ENCODE measurements around the gene PSMC3. TPM values are rescaled to one million over a fixed set of nuclear protein-coding genes. Genes with fewer than 3 reads are reported as not detected.

Gene PSMC3
- total and polyA plus RNA-seq, 2 donors (not counting 1 experiment from before 2014, with no cell fraction given): 36.7 to 62.7 TPM

- ATAC-seq (ENCODE audit: low read depth): no peak
- 83% methylated on average over 12 of the region's 12 CpGs for WGBS (ENCODE audit: insufficient coverage)
- H2AFZ ChIP-seq (ENCODE audit: insufficient read depth, low read depth, low read length, poor library complexity, severe bottlenecking): no peak overlapping the region
- H3K79me2 ChIP-seq (ENCODE audit: control insufficient read depth, insufficient read depth, low read length): no peaks in the 10 kb centered on the region
- H3K27ac ChIP-seq (ENCODE audit: low read length in 2 of 2): peak overlapping the region in 1 of 2 donors; percentile 30
- peaks cover 0 to 17% of the 10 kb centered on the region in 2 experiments for H3K36me3 ChIP-seq (replicated peaks in 1 of 2; ENCODE audit: control extremely low read depth in 1 of 2, control insufficient read depth in 1 of 2, extremely low read depth in 1 of 2, insufficient read depth in 2 of 2, low read length in 1 of 2)
- no peaks in the 10 kb centered on the region for H3K27me3 ChIP-seq (replicated peaks in 1 of 4; ENCODE audit: control extremely low read depth in 1 of 4, control insufficient read depth in 3 of 4, insufficient read depth in 4 of 4, low read length in 3 of 4)
- H3K4me3 ChIP-seq (ENCODE audit: control extremely low read depth in 1 of 5, extremely low read depth in 1 of 5, insufficient read depth in 1 of 5, low read depth in 2 of 5, low read length in 4 of 5): no peak overlapping the region
- H4K20me1 ChIP-seq (ENCODE audit: control insufficient read depth, insufficient read depth, low read length, poor library complexity, severe bottlenecking): no peaks in the 10 kb centered on the region
- CTCF ChIA-PET: interaction anchor here (0.7 to 19.1 kb wide), 24 partner anchors 8 to 443 kb away, joined by 3 to 345 read pairs (median 10); partner anchors contain the start of genes ACP2, ARFGAP2, DDB2 and PSMC3
- Mint-ChIP-seq H3K27ac (peak overlapping the region; percentile 56), H3K4me1 (peaks cover 25% of the 10 kb centered on the region), H3K4me3 (peak overlapping the region; percentile 53), H3K9me3 (ENCODE audit: insufficient read depth) (no peaks in the 10 kb centered on the region), H3K27me3 (no peaks in the 10 kb centered on the region)
- H3K9ac ChIP-seq (ENCODE audit: low read length): no peak overlapping the region
- intact Hi-C loops (cut with micrococcal nuclease): no loop called here
- POLR2A ChIA-PET: interaction anchor here (1.1 kb wide), 1 partner anchor 32 kb away, joined by 3 read pairs; the partner anchor contains the start of gene SPI1
- H3K4me1 ChIP-seq (ENCODE audit: control insufficient read depth in 2 of 2, insufficient read depth in 2 of 2, low read length in 2 of 2): peaks cover 16 to 25% of the 10 kb centered on the region in 2 donors
- H3K9me3 ChIP-seq (ENCODE audit: control extremely low read depth in 1 of 3, control insufficient read depth in 2 of 3, insufficient read depth in 1 of 3, low read length in 2 of 3): no peaks in the 10 kb centered on the region
- no peak overlapping the region for H3K4me2 ChIP-seq (replicated peaks; ENCODE audit: low read depth, low read length, poor library complexity, severe bottlenecking)
- peak; percentile 25 for DNase-seq
- no peak for TF ChIP-seq EZH2 (IDR thresholded peaks at IDR 0.05; ENCODE audit: borderline replicate concordance, insufficient read depth, low read depth, low read length, poor library complexity, severe bottlenecking)
- no peak for TF ChIP-seq CTCF (IDR thresholded peaks at IDR 0.05)
These were observed 15.6 kb downstream of the PSMC3 start for GRCh38 chr11:47410370-47411264.
